ENCODE data around the gene TBX4.
"Not testable (repeated sequence)": the region's sequence is repeated elsewhere in the genome, so short reads cannot be mapped to it uniquely, and the experiment has no call there.

The TBX4 gene

DNA sequence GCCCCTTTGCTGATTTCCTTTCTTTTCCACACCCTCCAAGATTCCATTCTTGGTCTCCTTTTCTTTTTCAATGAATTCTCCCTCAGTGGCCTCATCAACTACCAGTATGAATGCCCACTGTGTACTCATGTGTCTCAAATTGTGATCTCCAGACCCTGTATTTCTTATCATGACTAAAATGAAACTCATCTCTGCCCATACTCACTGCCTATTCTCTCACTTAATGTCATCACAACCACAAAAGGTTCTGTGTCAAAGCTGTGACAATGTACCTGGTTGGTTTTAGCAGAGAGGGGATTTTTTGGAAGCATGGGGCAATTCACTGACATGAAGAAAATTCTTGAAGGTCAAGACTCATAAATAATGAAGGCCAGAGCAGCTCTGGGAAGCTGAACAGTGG lies 11.5 kb upstream of the TBX4 start:
- Histone ChIP-seq H3K27ac (ENCODE audit: low read depth, low read length) (no peak overlapping the region), H3K4me2 (ENCODE audit: low read depth, low read length, poor library complexity, severe bottlenecking) (no peak overlapping the region), H3K9ac (ENCODE audit: low read length) (no peak overlapping the region), H3K36me3 (ENCODE audit: low read length) (no peaks in the 10 kb centered on the region), H3K79me2 (ENCODE audit: insufficient read depth, low read length) (no peaks in the 10 kb centered on the region), H3K9me2 (replicated peaks; ENCODE audit: insufficient read depth, low read length) (no peaks in the 10 kb centered on the region), H3K9me3 (ENCODE audit: insufficient read depth, low read length) (peaks cover 3% of the 10 kb centered on the region; the same call in 1 of the 2 replicates), H2AFZ (ENCODE audit: low read depth, low read length, severe bottlenecking) (no peak overlapping the region), H3F3A (ENCODE audit: insufficient read depth) (no peaks in the 10 kb centered on the region), H3K4me3 (ENCODE audit: insufficient read depth, low read length, poor library complexity, severe bottlenecking) (no peak overlapping the region), H4K20me1 (ENCODE audit: low read depth, low read length) (no peaks in the 10 kb centered on the region), H3K27me3 (ENCODE audit: low read length) (no peaks in the 10 kb centered on the region)
- TF ChIP-seq, protein P1, sequence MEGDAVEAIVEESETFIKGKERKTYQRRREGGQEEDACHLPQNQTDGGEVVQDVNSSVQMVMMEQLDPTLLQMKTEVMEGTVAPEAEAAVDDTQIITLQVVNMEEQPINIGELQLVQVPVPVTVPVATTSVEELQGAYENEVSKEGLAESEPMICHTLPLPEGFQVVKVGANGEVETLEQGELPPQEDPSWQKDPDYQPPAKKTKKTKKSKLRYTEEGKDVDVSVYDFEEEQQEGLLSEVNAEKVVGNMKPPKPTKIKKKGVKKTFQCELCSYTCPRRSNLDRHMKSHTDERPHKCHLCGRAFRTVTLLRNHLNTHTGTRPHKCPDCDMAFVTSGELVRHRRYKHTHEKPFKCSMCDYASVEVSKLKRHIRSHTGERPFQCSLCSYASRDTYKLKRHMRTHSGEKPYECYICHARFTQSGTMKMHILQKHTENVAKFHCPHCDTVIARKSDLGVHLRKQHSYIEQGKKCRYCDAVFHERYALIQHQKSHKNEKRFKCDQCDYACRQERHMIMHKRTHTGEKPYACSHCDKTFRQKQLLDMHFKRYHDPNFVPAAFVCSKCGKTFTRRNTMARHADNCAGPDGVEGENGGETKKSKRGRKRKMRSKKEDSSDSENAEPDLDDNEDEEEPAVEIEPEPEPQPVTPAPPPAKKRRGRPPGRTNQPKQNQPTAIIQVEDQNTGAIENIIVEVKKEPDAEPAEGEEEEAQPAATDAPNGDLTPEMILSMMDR (IDR thresholded peaks at IDR 0.05; ENCODE audit: insufficient read depth, low read length, poor library complexity, severe bottlenecking) = no peak
- TF ChIP-seq EZH2phosphoT487 (conservative IDR thresholded peaks at IDR 0.05; ENCODE audit: low read length) = no peak

DNA sequence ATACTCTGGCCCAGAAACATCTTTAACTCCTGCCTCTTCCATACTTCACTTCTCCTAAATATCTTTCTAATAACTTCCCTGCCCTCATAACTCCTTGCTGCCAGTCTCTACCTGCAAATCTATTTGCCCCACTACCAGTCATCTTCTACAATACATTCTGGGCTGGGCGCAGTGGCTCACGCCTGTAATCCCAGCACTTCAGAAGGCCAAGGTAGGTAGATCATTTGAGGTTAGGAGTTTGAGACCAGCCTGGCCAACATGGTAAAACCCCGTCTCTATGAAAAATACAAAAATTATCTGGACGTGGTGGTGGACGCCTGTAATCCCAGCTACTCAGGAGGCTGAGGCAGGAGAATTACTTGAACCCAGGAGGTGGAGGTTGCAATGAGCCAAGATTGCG lies 10.7 kb upstream of the TBX4 start:
- not testable (repeated sequence) for H2AFZ ChIP-seq (ENCODE audit: low read depth, low read length, severe bottlenecking); H3K79me2 ChIP-seq (ENCODE audit: insufficient read depth, low read length); H4K20me1 ChIP-seq (ENCODE audit: low read depth, low read length); H3K4me3 ChIP-seq (ENCODE audit: insufficient read depth, low read length, poor library complexity, severe bottlenecking); H3K36me3 ChIP-seq (ENCODE audit: low read length); H3F3A ChIP-seq (ENCODE audit: insufficient read depth); H3K9me3 ChIP-seq (ENCODE audit: insufficient read depth, low read length); H3K27me3 ChIP-seq (ENCODE audit: low read length); H3K9ac ChIP-seq (ENCODE audit: low read length); H3K4me2 ChIP-seq (ENCODE audit: low read depth, low read length, poor library complexity, severe bottlenecking); H3K27ac ChIP-seq (ENCODE audit: low read depth, low read length); H3K9me2 ChIP-seq (replicated peaks; ENCODE audit: insufficient read depth, low read length)

DNA sequence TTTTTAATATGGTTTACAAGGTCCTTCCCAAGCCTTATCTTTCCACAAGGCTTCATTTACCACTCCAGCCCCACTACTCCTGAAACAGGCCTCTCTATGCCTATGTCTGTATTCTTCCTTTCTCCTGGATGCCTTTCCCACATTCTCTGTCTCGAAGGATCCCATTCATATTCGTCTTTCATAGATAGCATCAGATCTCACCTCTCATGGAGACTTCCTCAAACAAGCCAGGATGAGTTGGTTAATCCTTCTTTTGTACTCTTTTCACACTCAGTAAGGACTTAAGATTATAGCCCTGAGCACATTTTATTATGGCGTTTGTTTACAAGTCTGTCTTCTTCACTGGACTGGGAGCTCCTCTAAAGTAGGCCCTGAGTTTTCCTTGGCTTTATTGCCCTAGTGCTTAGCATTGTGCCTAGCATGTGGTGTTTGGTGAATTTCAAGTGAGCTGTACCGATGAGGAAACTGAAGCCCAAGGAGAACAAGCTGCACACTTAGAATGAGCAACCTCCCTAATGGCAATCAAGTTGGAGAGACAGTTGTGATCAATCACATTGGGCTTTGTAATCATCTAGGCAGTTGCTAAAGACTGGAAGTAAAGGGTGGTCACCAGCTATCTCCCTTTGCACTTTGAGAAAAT lies 10.0 kb upstream of the TBX4 start:
- Histone ChIP-seq H3K9me2 (replicated peaks; ENCODE audit: insufficient read depth, low read length) (no peaks in the 10 kb centered on the region), H3K9me3 (ENCODE audit: insufficient read depth, low read length) (no peaks in the 10 kb centered on the region), H3K27ac (ENCODE audit: low read depth, low read length) (no peak overlapping the region), H3K4me2 (ENCODE audit: low read depth, low read length, poor library complexity, severe bottlenecking) (no peak overlapping the region), H3K79me2 (ENCODE audit: insufficient read depth, low read length) (no peaks in the 10 kb centered on the region), H3F3A (ENCODE audit: insufficient read depth) (no peaks in the 10 kb centered on the region), H3K4me3 (ENCODE audit: insufficient read depth, low read length, poor library complexity, severe bottlenecking) (no peak overlapping the region), H3K36me3 (ENCODE audit: low read length) (no peaks in the 10 kb centered on the region), H2AFZ (ENCODE audit: low read depth, low read length, severe bottlenecking) (no peak overlapping the region), H3K27me3 (ENCODE audit: low read length) (no peaks in the 10 kb centered on the region), H3K9ac (ENCODE audit: low read length) (no peak overlapping the region), H4K20me1 (ENCODE audit: low read depth, low read length) (no peaks in the 10 kb centered on the region)
- TF ChIP-seq EZH2phosphoT487 (conservative IDR thresholded peaks at IDR 0.05; ENCODE audit: low read length) = no peak
- TF ChIP-seq, protein P1 (IDR thresholded peaks at IDR 0.05; ENCODE audit: insufficient read depth, low read length, poor library complexity, severe bottlenecking) = no peak

DNA sequence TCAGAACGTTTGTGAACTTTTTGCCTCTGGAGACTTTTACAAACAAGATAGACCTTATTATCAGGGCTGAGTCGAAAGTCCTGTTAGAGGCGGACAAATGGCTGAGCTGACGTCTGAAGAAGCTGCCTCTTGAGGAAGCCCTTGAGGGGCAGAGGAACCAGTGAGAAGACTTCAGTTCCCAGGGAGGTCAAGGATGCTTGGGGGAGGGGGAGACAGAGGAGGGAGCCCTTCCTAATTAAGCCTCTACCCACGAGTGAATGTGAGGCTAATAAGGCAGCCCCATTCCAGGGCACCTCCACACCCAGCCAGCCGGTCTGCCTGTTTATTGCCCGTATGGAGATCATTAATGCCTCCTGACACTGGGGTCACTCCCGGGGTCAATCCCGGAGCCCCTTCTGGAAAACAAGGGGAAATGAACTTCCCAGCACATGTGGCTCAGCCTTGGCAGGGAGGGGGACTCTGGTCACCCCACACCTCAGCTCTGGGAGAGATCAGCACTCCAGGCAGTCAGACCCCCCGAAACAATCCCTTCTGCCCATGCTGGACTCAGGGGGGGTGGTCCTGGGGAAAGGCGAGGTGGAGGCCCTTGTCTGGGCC lies 9.2 kb upstream of the TBX4 start:
- Histone ChIP-seq H3K4me3 (ENCODE audit: insufficient read depth, low read length, poor library complexity, severe bottlenecking) (no peak overlapping the region), H3K36me3 (ENCODE audit: low read length) (no peaks in the 10 kb centered on the region), H3K27me3 (ENCODE audit: low read length) (no peaks in the 10 kb centered on the region), H2AFZ (ENCODE audit: low read depth, low read length, severe bottlenecking) (no peak overlapping the region), H3K4me2 (ENCODE audit: low read depth, low read length, poor library complexity, severe bottlenecking) (no peak overlapping the region), H4K20me1 (ENCODE audit: low read depth, low read length) (no peaks in the 10 kb centered on the region), H3F3A (ENCODE audit: insufficient read depth) (no peaks in the 10 kb centered on the region), H3K9me3 (ENCODE audit: insufficient read depth, low read length) (no peaks in the 10 kb centered on the region), H3K27ac (ENCODE audit: low read depth, low read length) (no peak overlapping the region), H3K9me2 (replicated peaks; ENCODE audit: insufficient read depth, low read length) (no peaks in the 10 kb centered on the region), H3K9ac (ENCODE audit: low read length) (no peak overlapping the region), H3K79me2 (ENCODE audit: insufficient read depth, low read length) (no peaks in the 10 kb centered on the region)
- no peak for TF ChIP-seq EZH2phosphoT487 (conservative IDR thresholded peaks at IDR 0.05; ENCODE audit: low read length)
- TF ChIP-seq, protein P1 (IDR thresholded peaks at IDR 0.05; ENCODE audit: insufficient read depth, low read length, poor library complexity, severe bottlenecking) = no peak
